A549 (cell line): ENCODE measurements around the gene EPB41L2.

ENCODE experiments used
- BCL3 ChIP-seq: fragments of >200 bp; sonication (Bioruptor Twin); formaldehyde crosslinking; IDR thresholded peaks from 3 replicates; pipeline ENCODE4 v1.6.1; 2016
- CEBPB ChIP-seq, 2 experiments: fragments of >200 bp in 1 of 2; sonication (Bioruptor Twin) in 1 of 2; formaldehyde crosslinking in 1 of 2; IDR thresholded peaks; 2 replicates each; pipeline ENCODE4 v1.6.1; 2012 to 2016
- CTCF ChIP-seq: fragments of >200 bp; sonication (Bioruptor Twin); formaldehyde crosslinking; IDR thresholded peaks from 3 replicates; pipeline ENCODE4 v1.5.1; 2016
- E2F6 ChIP-seq: IDR thresholded peaks from 2 replicates; pipeline ENCODE4 v1.6.1; 2012; ENCODE audit warnings: low read depth, borderline replicate concordance
- EP300 ChIP-seq, 2 experiments: fragments of >200 bp; sonication (Bioruptor Twin); formaldehyde crosslinking; IDR thresholded peaks; 2 replicates in 1 of 2; 3 replicates in 1 of 2; pipeline ENCODE4 v1.6.1; 2016 to 2017
- HOXA7 ChIP-seq: fragments of 250-450 bp; sonication (Bioruptor Pico); IDR thresholded peaks from 2 replicates; pipeline ENCODE4 v1.5.0; 2020; ENCODE audit warnings: mild to moderate bottlenecking, moderate library complexity
- MAX ChIP-seq: IDR thresholded peaks from 2 replicates; pipeline ENCODE4 v1.6.1; 2012
- MYC ChIP-seq: IDR thresholded peaks from 2 replicates; pipeline ENCODE4 v1.6.1; 2012; ENCODE audit warnings: mild to moderate bottlenecking, inconsistent platforms, low read length, improper control_type of control experiment, borderline replicate concordance
- PBX3 ChIP-seq: IDR thresholded peaks from 2 replicates; pipeline ENCODE4 v1.6.1; 2012
- POLR2A ChIP-seq: IDR thresholded peaks from 2 replicates; pipeline ENCODE4 v1.6.1; 2012; ENCODE audit warnings: mild to moderate bottlenecking, low read length
- POLR2AphosphoS2 ChIP-seq: conservative IDR thresholded peaks from 2 replicates; pipeline ENCODE4 v1.6.1; 2012; ENCODE audit warnings: low read length, improper control_type of control experiment, inconsistent platforms
- RAD21 ChIP-seq, 2 experiments: fragments of >200 bp in 1 of 2; sonication (Bioruptor Twin) in 1 of 2; formaldehyde crosslinking in 1 of 2; IDR thresholded peaks in 1 of 2; conservative IDR thresholded peaks in 1 of 2; 2 replicates in 1 of 2; 3 replicates in 1 of 2; pipeline ENCODE4 v1.6.1; 2012 to 2018; ENCODE audit warnings: inconsistent platforms in 1 of 2
- TP53 ChIP-seq: fragments of 250-450 bp; sonication (Bioruptor Pico); IDR thresholded peaks from 2 replicates; pipeline ENCODE4 v1.5.0; 2021; ENCODE audit warnings: mild to moderate bottlenecking, moderate library complexity
- ZSCAN20 ChIP-seq: fragments of 250-450 bp; sonication (Bioruptor Pico); IDR thresholded peaks from 2 replicates; pipeline ENCODE4 v1.8.0; 2022; ENCODE audit warnings: mild to moderate bottlenecking, moderate library complexity

GRCh38 chr6:130836055-130836640, 226.9 kb downstream of the EPB41L2 start:
- TF ChIP-seq POLR2A: no peak
- no peak for TF ChIP-seq POLR2AphosphoS2
- TF ChIP-seq TP53: no peak
- TF ChIP-seq CEBPB (IDR thresholded peaks at IDR 0.05): no peak
- no peak for TF ChIP-seq CTCF
- TF ChIP-seq RAD21 (conservative IDR thresholded peaks at IDR 0.05 in 1 of 2, IDR thresholded peaks at IDR 0.05 in 1 of 2): no peak
- TF ChIP-seq E2F6: no peak
- TF ChIP-seq MAX: no peak
- TF ChIP-seq EP300 (IDR thresholded peaks at IDR 0.05): no peak
- TF ChIP-seq HOXA7: no peak
- no peak for TF ChIP-seq ZSCAN20 (CRISPR knock-in tag)
- no peak for TF ChIP-seq BCL3
- no peak for TF ChIP-seq MYC
- no peak for TF ChIP-seq PBX3
